ENCODE measurements around the gene CD83.

The CD83 gene

DNA sequence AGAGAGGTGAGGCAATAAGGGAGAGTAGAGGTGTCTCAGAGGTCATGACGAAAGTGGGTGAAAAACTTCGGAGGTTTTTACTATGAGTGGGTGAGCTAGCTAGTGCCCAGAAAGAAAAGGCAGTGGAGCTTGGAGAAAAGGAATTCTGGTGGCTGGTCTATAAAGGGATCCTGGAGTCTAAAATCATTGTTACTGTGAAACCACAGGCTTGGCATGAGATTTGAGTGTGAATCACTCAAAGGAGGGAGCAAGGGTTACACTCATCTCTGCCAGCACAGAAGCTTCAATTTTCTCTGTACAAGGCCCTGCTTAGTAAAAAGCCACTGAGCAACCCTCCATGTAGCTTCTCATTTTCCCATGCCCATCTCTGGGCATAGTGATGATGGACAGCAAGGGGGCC is 47.5 kb downstream of the CD83 start:
- no peak for FAIRE-seq
- no peak for DNase-seq (ENCODE audit: insufficient read length, low spot score)
- TF ChIP-seq, protein P1, sequence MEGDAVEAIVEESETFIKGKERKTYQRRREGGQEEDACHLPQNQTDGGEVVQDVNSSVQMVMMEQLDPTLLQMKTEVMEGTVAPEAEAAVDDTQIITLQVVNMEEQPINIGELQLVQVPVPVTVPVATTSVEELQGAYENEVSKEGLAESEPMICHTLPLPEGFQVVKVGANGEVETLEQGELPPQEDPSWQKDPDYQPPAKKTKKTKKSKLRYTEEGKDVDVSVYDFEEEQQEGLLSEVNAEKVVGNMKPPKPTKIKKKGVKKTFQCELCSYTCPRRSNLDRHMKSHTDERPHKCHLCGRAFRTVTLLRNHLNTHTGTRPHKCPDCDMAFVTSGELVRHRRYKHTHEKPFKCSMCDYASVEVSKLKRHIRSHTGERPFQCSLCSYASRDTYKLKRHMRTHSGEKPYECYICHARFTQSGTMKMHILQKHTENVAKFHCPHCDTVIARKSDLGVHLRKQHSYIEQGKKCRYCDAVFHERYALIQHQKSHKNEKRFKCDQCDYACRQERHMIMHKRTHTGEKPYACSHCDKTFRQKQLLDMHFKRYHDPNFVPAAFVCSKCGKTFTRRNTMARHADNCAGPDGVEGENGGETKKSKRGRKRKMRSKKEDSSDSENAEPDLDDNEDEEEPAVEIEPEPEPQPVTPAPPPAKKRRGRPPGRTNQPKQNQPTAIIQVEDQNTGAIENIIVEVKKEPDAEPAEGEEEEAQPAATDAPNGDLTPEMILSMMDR (IDR thresholded peaks at IDR 0.05; ENCODE audit: insufficient read depth, missing control alignments): no peak

DNA sequence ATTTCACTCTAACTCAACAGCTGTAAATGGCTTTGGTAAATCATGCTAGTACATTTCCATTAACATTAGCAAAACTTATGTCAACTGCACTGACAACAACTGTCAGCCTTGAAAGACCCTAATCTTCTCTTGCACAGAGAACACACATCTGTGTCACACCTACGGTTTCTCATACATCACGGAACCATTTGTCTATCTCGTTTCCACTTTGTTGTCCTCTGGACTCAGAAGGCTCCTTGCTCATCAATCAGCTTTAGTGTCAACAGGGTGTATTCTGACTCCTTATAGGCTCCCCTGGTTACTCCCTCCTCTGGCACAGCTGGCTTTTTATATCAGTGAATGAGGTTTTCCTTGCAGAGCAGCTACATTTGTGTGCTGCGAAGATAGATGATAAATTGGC is 49.3 kb downstream of the CD83 start:
- DNase-seq (ENCODE audit: insufficient read length, low spot score) (no peak), FAIRE-seq (no peak)
- TF ChIP-seq, protein P1 (IDR thresholded peaks at IDR 0.05; ENCODE audit: insufficient read depth, missing control alignments): no peak

DNA sequence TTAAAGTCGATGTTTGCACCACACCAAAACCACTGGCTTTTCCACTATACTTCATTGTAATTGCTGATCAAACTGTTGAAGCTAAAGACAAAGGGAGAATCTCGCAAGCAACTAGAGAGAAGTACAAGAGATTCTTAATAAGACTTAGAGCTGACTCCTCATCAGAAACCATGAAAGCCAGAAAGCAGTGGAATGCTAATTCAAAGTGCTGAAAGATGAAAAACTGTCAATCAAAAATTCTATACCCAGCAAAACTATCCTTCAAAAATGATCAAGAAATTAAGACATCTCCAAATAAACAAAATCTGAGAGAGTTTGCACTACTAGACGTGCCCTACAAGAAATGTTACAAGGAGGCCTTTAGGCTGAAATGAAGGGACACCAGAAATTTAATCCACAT is 52.6 kb downstream of the CD83 start:
- FAIRE-seq (no peak), DNase-seq (ENCODE audit: insufficient read length, low spot score) (no peak)

DNA sequence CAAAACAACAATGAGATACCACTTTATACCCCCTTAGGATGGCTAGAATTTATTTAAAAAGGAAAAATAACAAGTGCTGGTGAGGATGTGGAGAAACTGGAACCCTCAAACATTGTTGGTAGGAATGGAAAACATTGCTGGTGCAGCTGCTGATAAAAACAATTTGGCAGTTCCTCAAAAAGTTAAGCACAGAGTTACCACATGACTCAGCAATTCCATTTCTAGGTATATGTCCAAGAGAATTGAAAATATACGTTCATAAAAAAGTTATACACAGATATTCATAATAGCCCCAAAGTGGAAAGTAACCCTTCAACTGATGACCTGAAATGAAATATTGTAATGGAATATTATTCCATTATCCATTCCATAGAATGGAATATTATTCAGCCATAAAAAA is 55.0 kb downstream of the CD83 start:
- FAIRE-seq (no peak), DNase-seq (ENCODE audit: insufficient read length, low spot score) (no peak)
- TF ChIP-seq, protein P1 (IDR thresholded peaks at IDR 0.05; ENCODE audit: insufficient read depth, missing control alignments): no peak

More for the DNA sequence above, 52.6 kb downstream of the CD83 start:
- TF ChIP-seq, protein P1 (IDR thresholded peaks at IDR 0.05; ENCODE audit: insufficient read depth, missing control alignments): no peak

DNA sequence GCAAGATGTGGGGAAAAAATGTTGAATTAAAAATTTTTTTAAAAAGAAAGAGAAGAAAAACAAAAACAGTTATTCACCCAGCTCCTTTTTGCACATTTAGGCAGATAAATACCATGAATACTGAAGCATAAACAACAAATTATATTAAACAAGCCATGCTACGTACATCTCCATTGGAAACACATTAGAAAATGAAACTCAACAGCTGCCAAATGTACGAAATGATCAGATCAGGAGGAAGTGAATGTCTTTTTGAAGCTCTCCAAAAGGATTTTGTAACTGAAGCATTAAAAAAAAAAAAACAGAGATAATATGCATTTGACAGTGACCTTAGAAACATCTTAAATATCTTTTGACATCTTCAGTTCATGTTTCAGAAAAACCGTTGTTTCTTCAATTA is 56.7 kb downstream of the CD83 start:
- no peak for FAIRE-seq
- no peak for DNase-seq (ENCODE audit: insufficient read length, low spot score)
- TF ChIP-seq, protein P1 (IDR thresholded peaks at IDR 0.05; ENCODE audit: insufficient read depth, missing control alignments): no peak

DNA sequence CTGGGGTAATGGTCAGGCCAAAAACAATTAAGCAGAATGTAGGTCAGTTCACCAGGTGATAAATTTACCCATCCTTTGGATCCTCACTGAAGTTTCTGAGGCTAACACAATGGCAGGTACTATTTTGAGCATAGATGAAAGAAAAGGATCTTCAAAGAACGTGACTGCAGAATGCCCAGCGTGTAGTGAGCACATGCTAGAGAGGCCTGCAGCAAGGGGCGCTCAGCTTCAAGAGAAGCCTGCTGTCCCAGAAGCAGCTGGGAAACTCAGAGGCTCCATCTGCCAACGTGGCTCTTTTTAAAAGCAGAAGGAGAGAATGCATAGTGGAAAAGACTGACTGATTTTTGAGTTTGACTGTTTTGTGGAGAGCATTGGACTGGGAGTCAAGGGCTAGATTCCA is 57.4 kb downstream of the CD83 start:
- TF ChIP-seq, protein P1 (IDR thresholded peaks at IDR 0.05; ENCODE audit: insufficient read depth, missing control alignments): no peak
- no peak for DNase-seq (ENCODE audit: insufficient read length, low spot score)
- no peak for FAIRE-seq

DNA sequence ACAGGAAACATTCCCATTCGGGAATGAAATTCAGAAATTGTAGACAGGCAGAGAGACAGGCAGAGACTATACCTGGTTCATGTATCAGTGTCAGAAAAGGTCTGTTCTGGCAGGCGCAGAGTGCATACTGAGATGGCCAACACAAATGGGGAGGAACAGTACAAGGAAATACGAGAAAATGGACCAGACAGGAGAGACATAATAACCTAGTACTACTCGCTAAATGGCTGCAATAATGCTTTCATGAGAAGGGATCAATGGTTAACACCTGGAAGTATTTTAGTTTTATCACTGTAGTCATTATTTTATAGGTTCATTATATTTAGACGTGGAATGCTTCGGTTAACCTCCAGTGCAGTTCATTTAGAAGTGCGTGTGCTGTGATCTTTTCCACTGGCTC is 58.9 kb downstream of the CD83 start:
- FAIRE-seq: no peak
- TF ChIP-seq, protein P1 (IDR thresholded peaks at IDR 0.05; ENCODE audit: insufficient read depth, missing control alignments): no peak
- no peak for DNase-seq (ENCODE audit: insufficient read length, low spot score)

Measured in D721Med (cell line).